ENCODE data around the gene LIN9. TPM values are rescaled to one million over a fixed set of nuclear protein-coding genes. Genes with fewer than 3 reads are reported as not detected.

Gene LIN9
- total RNA-seq, 2 experiments from 2014 or later = 1.3 to 1.5 TPM

- CTCF ChIA-PET = no interaction called here
- H3K4me3 ChIP-seq (ENCODE audit: low read length) = no peak overlapping the region
- no peak overlapping the region for H3K27ac ChIP-seq (ENCODE audit: low read depth in 1 of 2, low read length in 2 of 2)
- peaks cover 10% of the 10 kb centered on the region for H3K36me3 ChIP-seq (ENCODE audit: insufficient read depth, low read length)
- no peak for TF ChIP-seq CTCF (IDR thresholded peaks at IDR 0.05)
- no peak overlapping the region for H3K27ac Mint-ChIP-seq
- POLR2A ChIA-PET = no interaction called here
- no peaks in the 10 kb centered on the region for H3K27me3 Mint-ChIP-seq
- H3K4me1 ChIP-seq (ENCODE audit: insufficient read depth, low read length) = no peaks in the 10 kb centered on the region
- intact Hi-C loops (cut with DNase I, micrococcal nuclease) = no loop called here
- ATAC-seq (ENCODE audit: poor library complexity) (no peak), DNase-seq (no peak)
- H3K4me3 Mint-ChIP-seq = no peak overlapping the region
- peaks cover 46% of the 10 kb centered on the region for H3K36me3 Mint-ChIP-seq (ENCODE audit: low read depth)
- no peaks in the 10 kb centered on the region for H3K9me3 Mint-ChIP-seq
- no peaks in the 10 kb centered on the region for H3K4me1 Mint-ChIP-seq (ENCODE audit: low read depth)
- no peaks in the 10 kb centered on the region for H3K9me3 ChIP-seq (ENCODE audit: control insufficient read depth in 1 of 2, insufficient read depth in 1 of 2, low read length in 2 of 2)
- H3K27me3 ChIP-seq (ENCODE audit: control insufficient read depth in 1 of 2, insufficient read depth in 2 of 2, low read length in 2 of 2) = no peaks in the 10 kb centered on the region
Observed at GRCh38 chr1:226233293-226233692, 75.7 kb downstream of the LIN9 start.

GRCh38 chr1:226226601-226227000 is 82.4 kb downstream of the LIN9 start:
- ATAC-seq (ENCODE audit: poor library complexity) (no peak), DNase-seq (no peak)
- no peak overlapping the region for H3K27ac ChIP-seq (ENCODE audit: low read depth in 1 of 2, low read length in 2 of 2)
- ChIA-PET POLR2A (no interaction called here), CTCF (no interaction called here)
- no peaks in the 10 kb centered on the region for H3K4me1 Mint-ChIP-seq (ENCODE audit: low read depth)
- peaks cover 0 to 4% of the 10 kb centered on the region in 2 experiments for H3K9me3 ChIP-seq (ENCODE audit: control insufficient read depth in 1 of 2, insufficient read depth in 1 of 2, low read length in 2 of 2)
- intact Hi-C loops (cut with DNase I, micrococcal nuclease) = no loop called here
- no peak for TF ChIP-seq CTCF (IDR thresholded peaks at IDR 0.05)
- H3K4me3 ChIP-seq (ENCODE audit: low read length) = no peak overlapping the region
- no peaks in the 10 kb centered on the region for H3K36me3 ChIP-seq (ENCODE audit: insufficient read depth, low read length)
- H3K27me3 ChIP-seq (ENCODE audit: control insufficient read depth in 1 of 2, insufficient read depth in 2 of 2, low read length in 2 of 2) = peaks cover 22 to 29% of the 10 kb centered on the region in 2 experiments
- no peak overlapping the region for H3K4me3 Mint-ChIP-seq
- no peak overlapping the region for H3K27ac Mint-ChIP-seq
- H3K4me1 ChIP-seq (ENCODE audit: insufficient read depth, low read length) = peaks cover 11% of the 10 kb centered on the region
- no peaks in the 10 kb centered on the region for H3K36me3 Mint-ChIP-seq (ENCODE audit: low read depth)
- no peaks in the 10 kb centered on the region for H3K9me3 Mint-ChIP-seq
- H3K27me3 Mint-ChIP-seq = peaks cover 39% of the 10 kb centered on the region

- H3K27ac Mint-ChIP-seq = no peak overlapping the region
- DNase-seq = peak in 7 of 14 experiments; percentile 2 to 35 (median 9)
- H3K9me3 Mint-ChIP-seq = no peaks in the 10 kb centered on the region
- H3K4me1 Mint-ChIP-seq (ENCODE audit: low read depth) = no peaks in the 10 kb centered on the region
- CTCF ChIA-PET = no interaction called here
- TF ChIP-seq CTCF (IDR thresholded peaks at IDR 0.05) = no peak
- peaks cover 52% of the 10 kb centered on the region for H3K27me3 Mint-ChIP-seq
- peak; percentile 24 for ATAC-seq (ENCODE audit: poor library complexity)
- peak overlapping the region; percentile 82 for H3K4me3 Mint-ChIP-seq
- H3K36me3 Mint-ChIP-seq (ENCODE audit: low read depth) = no peaks in the 10 kb centered on the region
- Histone ChIP-seq H3K4me1 (ENCODE audit: insufficient read depth, low read length) (peaks cover 11% of the 10 kb centered on the region), H3K27ac (ENCODE audit: low read depth in 1 of 2, low read length in 2 of 2) (no peak overlapping the region), H3K36me3 (ENCODE audit: insufficient read depth, low read length) (no peaks in the 10 kb centered on the region), H3K27me3 (ENCODE audit: control insufficient read depth in 1 of 2, insufficient read depth in 2 of 2, low read length in 2 of 2) (peaks cover 22 to 29% of the 10 kb centered on the region in 2 experiments), H3K4me3 (ENCODE audit: low read length) (peak overlapping the region; percentile 38), H3K9me3 (ENCODE audit: control insufficient read depth in 1 of 2, insufficient read depth in 1 of 2, low read length in 2 of 2) (peaks cover 0 to 4% of the 10 kb centered on the region in 2 experiments)
- POLR2A ChIA-PET = no interaction called here
- intact Hi-C loops (cut with DNase I, micrococcal nuclease) = no loop called here
Observed at GRCh38 chr1:226223786-226224244, 85.1 kb downstream of the LIN9 start.

Data from CD4-positive, alpha-beta T cell (primary cell).